HG03196 (cell line): ENCODE measurements around the gene RAB1A.

Source experiments
- ATAC-seq: cut with Tn5 transposase; IDR thresholded peaks from one replicate; pipeline ENCODE4 v1.9.1; 2021; ENCODE audit not compliant: unreplicated experiment

The RAB1A gene

DNA sequence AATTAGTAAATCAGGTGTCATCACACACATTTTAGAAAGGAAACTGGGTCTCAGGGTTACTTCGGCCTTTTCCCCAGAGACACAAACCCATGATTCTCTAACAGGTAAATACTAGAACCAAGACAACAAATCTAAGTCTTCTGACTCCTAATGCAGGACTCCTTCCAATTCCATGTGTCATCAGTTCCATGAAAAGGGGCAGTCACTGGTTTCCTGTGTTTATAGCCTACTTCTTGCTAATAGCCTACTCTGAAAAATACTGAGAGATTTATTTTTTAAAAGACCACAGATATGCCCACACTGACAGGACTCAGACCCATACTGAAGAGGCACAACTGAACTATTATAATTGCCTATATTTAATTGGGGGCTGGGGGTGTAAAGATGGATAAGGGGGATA lies 33.0 kb downstream of the RAB1A start:
- ATAC-seq: no peak

DNA sequence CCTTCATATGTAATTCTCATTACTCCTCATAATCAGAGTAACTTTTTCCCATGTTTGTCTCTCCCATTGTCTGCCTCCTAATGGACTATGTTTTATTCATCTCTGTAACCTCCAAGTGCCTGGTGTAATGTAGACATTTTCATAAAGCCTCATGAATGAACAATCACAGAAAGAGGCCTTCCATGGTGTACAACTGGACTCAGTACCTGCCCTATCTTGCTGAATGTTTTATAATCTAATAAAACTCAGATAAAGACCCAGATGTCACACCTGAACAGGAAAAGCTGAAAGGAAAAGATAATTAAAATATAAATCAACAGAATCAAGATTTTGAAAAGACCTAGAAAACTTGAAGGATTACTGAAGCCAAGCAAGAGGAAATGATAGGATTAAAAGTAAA lies 36.7 kb downstream of the RAB1A start:
- no peak for ATAC-seq

DNA sequence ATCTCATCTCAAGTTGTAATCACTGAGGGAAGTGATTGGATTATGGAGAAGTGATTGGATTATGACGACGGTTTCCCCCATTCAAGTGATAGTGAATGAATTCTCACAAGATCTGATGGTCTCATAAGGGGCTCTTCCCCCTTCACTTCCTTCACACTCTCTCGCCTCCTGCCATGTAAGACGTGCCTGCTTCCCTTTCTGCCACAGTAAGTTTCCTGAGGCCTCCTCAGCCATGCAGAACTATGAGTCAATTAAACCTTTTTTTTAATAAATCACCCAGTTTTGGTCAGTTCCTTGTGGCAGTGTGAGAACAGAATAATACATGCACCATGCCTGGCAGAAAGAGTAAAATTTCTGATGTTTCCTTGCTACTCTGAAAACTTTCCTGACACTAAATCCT lies 37.1 kb downstream of the RAB1A start:
- no peak for ATAC-seq

DNA sequence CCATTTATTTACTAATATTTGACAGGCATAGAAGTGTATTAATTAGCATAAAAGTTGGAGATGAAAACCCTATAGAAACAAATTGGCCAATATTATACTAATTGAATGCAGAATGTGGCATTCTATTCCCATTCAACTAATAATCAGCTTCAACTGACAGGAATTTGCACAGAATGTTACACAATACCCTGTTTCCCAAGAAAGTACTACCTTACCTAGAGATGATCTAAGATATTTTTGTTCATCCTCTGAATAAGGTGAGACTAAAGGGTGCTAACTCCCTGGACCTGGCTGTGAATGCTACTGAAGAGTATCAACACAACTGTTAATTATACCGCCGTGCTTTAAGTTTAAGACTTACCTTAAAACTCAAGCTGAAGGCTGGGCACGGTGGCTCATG lies 44.8 kb downstream of the RAB1A start:
- ATAC-seq: no peak

DNA sequence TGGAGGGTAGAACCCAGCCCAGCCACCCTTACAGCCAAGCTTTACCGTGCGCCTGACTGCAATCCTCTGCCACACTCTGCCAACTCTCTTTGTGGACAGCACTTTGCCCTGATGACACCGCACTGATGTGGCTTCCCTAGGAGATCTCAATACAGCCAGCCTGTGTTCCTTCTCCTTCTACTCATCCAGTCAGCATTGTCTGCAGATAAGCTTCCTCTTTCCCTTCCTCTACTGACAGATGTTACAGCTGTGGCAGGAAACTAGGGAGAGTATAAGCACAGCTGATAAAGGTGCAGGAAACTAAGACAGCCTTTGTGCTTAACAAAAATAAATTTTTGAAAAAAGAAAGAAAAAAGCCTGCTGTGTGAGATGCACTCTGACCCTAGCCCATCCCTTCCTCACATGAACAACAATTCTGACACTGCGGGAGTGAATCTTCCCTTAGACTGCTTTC lies 48.6 kb downstream of the RAB1A start:
- ATAC-seq: no peak

DNA sequence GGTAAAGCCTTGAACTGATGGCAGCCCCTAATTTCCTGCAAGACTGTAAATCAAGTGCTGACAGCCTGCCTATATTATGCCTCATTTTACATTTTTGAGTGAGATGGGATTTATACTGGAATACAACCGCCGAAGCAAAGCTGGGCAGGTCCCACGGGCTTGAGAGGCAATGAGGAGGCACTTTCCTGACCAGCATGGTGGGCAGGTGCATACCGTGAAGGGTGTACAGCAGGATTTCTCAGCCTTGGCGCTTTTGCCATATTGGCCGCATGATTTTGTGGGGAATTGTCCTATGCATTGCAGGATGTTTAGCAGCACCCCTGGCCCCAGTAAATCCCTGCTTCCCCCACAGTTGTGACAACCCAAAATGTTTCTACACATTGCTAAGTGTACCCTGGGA lies 50.9 kb downstream of the RAB1A start:
- ATAC-seq: no peak

DNA sequence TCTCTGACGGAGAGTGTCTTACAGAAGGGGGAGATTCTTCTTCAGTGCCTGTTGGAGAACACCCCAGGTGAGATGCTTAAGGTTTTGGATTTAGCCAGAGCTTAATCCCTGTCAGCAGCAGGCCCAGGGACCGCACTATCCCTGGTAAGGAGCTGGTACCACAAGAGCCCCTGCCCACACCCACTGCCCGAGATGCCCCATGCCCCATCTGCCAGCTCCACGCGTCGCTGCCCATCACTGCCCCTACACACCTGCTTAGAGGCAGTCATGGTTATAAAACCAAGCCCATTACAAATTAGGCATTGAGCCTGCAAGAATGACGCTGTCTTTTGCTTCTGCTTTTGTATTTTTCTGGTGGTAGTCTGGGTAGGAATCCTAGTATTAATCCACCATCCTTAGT lies 52.0 kb downstream of the RAB1A start:
- no peak for ATAC-seq

DNA sequence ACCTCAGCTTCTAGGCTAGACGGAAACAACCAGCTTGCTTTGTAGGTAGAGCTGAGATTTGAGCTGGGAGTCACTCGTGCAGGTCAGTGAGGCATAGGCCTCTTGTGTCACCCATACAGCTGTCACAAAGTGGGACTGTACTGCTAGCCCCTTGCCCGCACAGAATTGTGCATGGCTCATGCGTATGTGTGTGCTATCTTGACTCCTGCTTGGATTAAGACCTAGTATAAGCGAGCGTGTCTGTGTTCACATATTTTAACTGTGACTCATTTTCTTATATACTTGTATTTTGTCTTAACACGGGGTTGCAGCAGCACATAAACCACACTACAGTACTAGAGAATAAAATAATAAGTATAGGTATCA lies 53.6 kb downstream of the RAB1A start:
- no peak for ATAC-seq

DNA sequence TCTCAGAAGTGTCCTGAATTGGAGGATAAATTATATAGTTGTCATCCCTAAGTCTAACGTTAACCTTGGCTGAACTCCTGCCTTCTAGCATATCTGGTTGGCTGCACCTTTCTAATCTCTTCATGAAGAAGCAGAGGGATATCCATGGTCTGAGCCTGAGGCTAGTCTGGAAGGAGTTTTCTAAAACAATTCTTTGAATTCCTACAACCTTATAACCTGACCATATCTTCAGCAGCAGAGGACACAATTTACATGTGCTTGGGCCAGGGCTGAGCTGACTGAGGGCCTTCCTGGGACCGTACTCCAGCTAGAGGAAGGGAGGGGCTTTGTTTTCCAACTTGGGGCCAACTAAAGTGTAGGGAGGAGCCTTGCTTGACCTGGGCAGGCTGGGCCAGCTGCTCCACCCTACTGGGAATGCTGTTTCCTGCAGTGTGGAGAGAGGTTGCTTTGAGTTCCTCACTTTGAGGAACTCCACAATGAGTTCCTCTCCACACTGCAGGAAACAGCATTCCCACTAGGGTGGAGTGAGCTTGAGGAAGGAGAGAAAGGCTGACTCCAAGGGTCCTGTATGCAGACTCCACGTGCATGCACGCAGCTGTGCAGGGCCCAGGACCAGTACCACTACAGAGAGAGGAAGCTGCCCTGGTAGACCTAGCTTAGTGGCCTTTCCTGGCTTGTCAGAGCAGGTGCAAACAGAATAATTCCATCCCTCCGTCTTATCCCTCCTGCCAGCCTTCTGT lies 54.1 kb downstream of the RAB1A start:
- ATAC-seq: no peak

DNA sequence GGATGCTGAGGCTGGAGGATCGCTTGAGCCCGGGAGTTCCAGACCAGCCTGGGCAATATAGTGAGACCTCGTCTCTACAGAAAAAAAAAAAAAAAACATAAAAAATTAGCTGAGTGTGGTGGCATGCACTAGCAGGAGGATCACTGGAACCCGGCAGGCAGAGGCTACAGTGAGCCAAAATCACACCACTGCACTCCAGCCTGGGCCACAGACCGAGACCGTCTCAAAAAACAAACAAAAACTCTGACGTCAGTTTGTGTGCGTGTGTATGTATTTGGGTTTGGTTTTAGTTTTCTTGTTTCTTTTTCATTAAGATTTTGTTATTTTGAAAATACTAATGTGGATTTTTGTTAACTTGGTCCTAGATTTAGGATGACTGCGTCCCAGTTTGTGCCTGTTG lies 54.7 kb downstream of the RAB1A start:
- ATAC-seq: no peak

DNA sequence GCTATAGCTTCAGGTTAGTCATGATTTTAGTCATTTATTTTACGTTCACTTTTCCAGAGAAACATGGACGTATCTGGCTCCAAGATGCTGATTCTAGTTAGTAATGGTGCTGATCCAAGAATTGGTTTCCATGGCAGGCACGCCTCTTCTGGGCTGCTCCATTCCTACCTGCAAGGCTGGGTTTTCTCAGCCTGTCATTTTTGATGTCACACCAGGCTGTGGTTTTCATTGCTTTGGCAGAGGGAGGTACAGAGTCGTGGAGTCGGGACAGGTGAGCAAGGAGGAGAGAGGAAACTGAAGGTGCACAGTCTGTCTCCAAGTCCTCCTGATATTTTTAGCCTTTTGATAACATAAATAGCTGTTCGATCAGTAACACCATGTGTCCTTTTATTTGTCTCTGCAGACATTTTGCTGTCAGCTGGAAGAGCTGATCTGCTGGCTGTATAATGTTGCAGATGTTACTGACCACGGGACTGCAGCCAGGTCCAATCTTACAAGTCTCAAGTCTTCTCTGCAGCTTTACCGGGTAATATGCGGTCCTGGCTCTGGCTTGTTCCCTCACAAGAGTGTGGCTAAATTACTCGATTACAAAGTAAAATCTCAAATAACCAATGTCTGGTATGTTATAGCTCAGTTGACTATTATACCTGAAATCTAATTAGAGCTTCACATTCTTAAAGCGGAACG lies 55.9 kb downstream of the RAB1A start:
- no peak for ATAC-seq

DNA sequence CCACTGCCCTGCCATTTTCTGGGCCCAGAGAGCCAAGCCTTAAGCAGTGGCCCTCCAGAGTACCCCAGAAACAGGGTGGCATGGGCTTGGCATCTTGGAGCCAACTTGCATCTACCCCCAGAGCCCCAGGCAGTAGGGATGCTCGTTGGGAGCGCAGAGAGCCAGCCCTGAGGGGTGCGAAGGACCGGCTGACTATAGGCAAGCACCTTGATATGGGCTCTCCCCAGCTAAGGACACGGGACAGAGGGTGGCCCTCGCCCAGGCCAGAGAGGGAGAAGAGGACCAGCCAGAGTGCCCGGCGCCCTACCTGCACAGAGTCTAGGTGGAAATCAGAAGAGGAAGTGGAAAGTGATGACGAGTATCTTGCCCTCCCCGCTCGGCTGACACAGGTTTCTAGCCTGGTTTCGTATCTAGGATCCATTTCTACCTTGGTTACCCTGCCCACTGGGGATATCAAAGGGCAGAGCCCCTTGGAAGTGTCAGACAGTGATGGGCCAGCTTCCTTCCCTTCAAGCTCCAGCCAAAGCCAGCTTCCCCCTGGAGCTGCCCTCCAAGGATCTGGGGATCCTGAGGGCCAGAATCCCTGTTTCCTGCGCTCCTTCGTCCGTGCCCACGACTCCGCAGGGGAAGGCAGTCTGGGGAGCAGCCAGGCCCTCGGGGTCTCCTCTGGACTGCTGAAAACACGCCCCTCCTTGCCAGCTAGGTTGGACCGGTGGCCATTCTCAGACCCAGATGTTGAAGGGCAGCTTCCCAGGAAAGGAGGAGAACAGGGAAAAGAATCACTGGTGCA lies 57.5 kb downstream of the RAB1A start:
- no peak for ATAC-seq

DNA sequence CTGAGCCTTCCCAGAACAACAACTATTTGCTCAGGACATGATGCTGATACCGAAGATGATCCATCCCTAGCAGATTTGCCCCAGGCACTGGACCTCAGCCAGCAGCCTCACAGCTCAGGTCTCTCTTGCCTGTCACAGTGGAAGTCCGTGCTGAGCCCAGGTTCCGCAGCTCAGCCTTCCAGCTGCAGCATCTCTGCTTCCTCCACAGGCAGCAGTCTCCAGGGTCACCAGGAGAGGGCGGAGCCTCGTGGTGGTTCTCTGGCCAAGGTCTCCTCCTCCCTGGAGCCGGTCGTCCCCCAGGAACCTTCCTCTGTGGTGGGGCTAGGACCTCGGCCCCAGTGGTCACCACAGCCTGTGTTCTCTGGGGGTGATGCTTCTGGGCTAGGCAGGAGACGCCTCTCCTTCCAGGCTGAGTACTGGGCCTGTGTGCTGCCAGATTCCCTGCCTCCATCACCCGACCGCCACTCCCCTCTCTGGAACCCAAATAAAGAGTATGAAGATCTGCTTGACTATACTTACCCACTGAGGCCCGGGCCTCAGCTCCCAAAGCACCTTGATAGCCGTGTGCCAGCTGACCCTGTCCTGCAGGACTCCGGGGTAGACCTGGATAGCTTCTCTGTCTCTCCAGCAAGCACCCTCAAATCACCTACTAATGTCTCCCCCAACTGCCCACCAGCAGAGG lies 58.3 kb downstream of the RAB1A start:
- ATAC-seq: no peak

DNA sequence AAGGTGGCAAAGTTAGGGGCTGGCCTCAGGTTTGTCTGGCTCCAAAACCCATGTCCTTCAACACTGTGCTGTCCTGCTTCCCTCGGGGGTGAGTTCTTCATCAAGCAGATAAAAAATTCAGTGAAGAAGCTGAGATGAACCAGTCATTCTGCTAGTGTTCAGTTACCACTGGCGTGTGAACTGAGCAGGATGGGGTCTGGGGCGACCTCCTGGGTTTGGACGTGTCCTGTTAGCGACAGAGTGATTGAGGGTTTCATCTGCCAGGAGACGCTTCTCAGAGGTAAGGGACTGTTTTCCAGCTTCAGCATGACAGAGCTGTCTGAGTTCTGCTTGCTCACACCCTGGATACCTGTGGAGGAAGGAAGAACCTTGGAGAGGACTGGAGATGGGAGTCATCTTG lies 59.0 kb downstream of the RAB1A start:
- ATAC-seq: no peak

DNA sequence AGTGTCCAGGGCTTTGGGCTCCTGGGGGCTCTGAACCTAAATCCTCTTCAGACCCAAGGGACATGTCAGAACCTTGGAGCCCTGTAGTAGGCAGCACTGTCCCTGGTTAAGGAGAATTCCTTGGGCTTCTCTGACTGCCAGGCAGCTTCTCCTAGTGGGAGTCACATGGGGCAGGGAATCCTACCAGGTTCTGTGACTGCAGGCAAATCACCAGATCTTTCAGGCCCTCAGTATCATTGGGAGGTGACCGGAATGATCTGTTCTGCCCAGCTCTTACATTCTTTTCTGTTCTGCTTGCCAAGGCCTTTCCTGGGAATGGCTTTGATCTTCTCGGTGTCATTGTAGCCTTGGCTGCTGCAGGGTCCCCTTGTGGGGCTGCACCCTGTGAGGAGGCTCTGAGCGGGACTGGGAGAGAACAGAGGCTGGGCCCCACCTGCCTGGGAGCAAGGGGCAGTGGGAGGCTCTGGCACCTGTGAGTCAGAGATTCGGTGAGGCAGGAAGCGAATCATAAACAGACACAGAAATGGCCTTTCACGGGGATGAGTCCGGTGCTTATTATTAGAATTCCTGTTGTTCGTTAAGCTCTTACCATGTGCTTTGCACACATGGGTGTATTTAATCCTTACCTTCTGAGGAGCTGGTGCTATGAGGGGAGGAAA lies 59.6 kb downstream of the RAB1A start:
- no peak for ATAC-seq

DNA sequence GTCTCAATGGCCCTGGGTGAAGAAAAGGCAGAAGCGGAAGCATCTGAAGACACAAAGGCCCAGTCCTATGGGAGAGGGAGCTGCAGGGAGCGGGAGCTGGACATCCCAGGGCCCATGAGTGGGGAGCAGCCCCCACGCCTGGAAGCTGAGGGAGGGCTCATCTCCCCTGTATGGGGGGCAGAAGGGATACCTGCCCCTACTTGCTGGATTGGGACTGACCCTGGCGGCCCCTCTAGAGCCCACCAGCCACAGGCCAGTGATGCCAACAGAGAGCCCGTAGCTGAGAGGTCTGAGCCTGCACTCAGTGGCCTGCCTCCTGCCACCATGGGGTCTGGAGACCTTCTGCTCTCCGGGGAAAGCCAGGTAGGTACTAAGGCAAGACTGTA lies 60.5 kb downstream of the RAB1A start:
- no peak for ATAC-seq

DNA sequence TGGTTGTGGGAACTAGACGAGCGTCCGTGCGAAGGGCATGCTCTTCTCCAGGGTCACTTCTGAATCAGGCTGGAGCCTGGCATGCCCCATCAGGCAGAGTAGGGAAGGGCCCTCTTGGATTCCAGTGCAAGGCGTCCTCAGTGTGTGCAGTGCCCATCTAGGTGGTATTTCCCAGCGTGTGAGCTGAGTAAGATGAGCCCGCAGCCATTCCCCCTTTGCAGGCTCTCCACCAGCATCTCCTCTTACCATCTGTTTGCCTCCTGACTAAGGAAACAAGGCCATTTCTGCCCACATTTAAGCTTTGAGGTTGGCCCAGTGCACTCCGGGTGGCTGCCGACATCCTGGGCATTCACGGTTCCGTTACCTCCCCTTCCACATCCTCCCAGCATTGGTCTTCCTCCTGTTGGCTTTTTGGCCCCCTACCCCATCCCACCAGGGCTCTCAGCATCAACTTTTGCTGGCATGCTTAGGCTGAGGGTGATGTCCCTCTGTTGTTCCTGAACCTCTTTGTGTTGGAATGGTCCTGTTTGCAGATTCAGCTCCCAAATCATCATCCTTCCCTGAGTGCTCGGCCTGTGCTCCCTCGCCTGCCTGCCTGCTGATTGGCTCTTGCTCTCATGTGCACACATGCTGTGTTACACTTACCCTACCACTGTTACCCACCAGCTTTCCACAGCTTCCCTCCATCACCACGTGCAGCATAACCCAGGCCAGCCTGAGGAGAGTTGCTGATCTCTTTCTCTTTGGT lies 61.9 kb downstream of the RAB1A start:
- no peak for ATAC-seq

DNA sequence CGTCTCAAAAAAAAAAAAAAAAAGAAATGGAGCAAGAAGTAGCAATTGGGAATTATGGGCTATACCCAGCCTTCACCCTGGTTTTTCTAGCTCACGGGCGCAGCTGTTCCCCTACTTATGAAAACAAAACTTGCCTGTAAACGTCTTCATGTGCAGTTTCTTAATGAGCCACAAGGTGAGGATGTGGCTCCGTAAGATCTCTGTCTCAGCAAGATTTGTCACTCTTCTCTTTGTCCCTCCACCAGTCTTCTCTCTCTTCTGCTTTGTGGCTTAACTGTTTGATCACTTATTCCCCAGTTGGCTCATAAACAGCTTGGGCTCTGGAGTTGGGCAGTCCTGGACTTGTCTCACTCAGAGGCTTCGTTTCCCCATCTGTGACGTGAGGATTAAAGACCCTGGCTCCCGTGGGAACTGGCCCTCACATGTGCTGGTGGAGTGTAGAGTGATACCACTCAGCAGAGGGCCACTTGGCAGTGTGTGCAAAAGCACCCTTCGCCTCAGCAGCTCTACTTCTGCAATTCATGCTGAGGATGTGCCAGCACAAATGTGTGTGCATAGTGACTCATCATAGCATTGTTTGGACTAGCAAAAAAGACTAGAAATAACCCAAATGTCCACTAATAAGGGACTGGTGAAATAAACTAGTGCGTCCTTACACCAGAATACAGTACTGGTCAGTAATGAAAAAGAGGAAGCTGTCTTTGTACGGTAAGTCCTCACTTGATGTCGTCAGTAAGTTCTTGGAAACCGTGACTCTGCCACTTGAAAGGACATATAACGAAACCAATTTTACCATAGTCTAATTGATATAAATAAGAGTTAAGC lies 65.0 kb downstream of the RAB1A start:
- peak; percentile 81 for ATAC-seq
